DND-41 (cell line): Measurements from ENCODE around the gene OPALIN.

Experiments
- ATAC-seq: fragments of 200-7000 bp; cut with Tn5 transposase; 3 replicates; pipeline ENCODE4 v1.9.1; 2021; ENCODE audit warnings: low read depth; ENCODE audit not compliant: insufficient read depth
- DNase-seq: peaks from one replicate; pipeline ENCODE4 v3.0.0-alpha.2; 2020
- H2AFZ ChIP-seq: 2 replicates; pipeline ENCODE4 v1.6.0; 2012; ENCODE audit warnings: low read depth, low read length
- H3K27ac ChIP-seq: 2 replicates; pipeline ENCODE4 v1.5.1; 2012; ENCODE audit warnings: low read length, inconsistent platforms
- H3K27me3 ChIP-seq: fragments of 200-600 bp; sonication (generic); 2 replicates; pipeline ENCODE4 v1.6.0; 2012; ENCODE audit warnings: low read length, mild to moderate bottlenecking, inconsistent platforms; ENCODE audit not compliant: insufficient read depth, poor library complexity
- H3K36me3 ChIP-seq: 2 replicates; pipeline ENCODE4 v1.5.1; 2012; ENCODE audit warnings: low read length, inconsistent platforms; ENCODE audit not compliant: insufficient read depth
- H3K4me1 ChIP-seq: 2 replicates; pipeline ENCODE4 v1.5.1; 2012; ENCODE audit warnings: mild to moderate bottlenecking, low read length; ENCODE audit not compliant: insufficient read depth
- H3K4me2 ChIP-seq: 2 replicates; pipeline ENCODE4 v1.6.0; 2012; ENCODE audit warnings: mild to moderate bottlenecking, moderate library complexity, low read length, inconsistent platforms; ENCODE audit not compliant: insufficient read depth
- H3K4me3 ChIP-seq, 2 experiments: fragments of 200-600 bp in 1 of 2; shearing (Covaris generic) in 1 of 2; 2 replicates each; pipeline ENCODE4 v1.5.1; 2012 to 2016; ENCODE audit warnings: inconsistent platforms in 2 of 2, low read length in 2 of 2, mild to moderate bottlenecking in 2 of 2, low read depth in 1 of 2, moderate library complexity in 1 of 2
- H3K79me2 ChIP-seq: 2 replicates; pipeline ENCODE4 v1.6.0; 2012; ENCODE audit warnings: low read length, inconsistent platforms; ENCODE audit not compliant: insufficient read depth
- H3K9ac ChIP-seq: 2 replicates; pipeline ENCODE4 v1.6.0; 2012; ENCODE audit warnings: low read depth, mild to moderate bottlenecking, inconsistent platforms, low read length, moderate library complexity
- H3K9me3 ChIP-seq: 2 replicates; pipeline ENCODE4 v1.5.1; 2012; ENCODE audit warnings: low read length, moderate library complexity, mild to moderate bottlenecking, inconsistent platforms; ENCODE audit not compliant: insufficient read depth, severe bottlenecking
- H4K20me1 ChIP-seq: 2 replicates; pipeline ENCODE4 v1.6.0; 2012; ENCODE audit warnings: low read length; ENCODE audit not compliant: insufficient read depth
- EZH2 ChIP-seq: IDR thresholded peaks from 3 replicates; pipeline ENCODE4 v1.6.1; 2012; ENCODE audit warnings: borderline replicate concordance, low read depth, mild to moderate bottlenecking, moderate library complexity, low read length, inconsistent platforms; ENCODE audit not compliant: severe bottlenecking
- TF ChIP-seq, protein P1 (sequence below): IDR thresholded peaks from 2 replicates; pipeline ENCODE4 v1.5.1; 2012; ENCODE audit warnings: borderline replicate concordance, low read length, moderate library complexity, mild to moderate bottlenecking; ENCODE audit not compliant: poor library complexity, severe bottlenecking; ENCODE audit errors: extremely low read depth

Gene OPALIN

DNA sequence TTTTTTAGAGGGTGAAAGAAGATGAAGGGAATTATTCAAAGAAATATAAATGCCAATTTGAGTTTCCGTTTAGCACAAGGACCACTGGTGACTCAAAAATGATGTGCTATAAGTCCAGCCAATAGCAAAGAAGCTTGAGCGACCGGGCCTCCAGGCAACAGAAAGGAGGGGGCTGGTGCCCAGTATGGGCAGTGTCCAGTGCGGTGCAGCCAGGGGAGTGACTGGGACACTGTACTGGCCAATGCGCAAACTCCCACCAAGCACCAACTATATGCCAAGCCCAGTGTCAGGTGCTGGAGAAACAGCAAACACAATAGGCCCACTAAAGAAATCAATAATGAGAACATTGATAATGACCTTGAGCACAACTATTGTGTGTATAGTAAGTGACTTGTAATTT is 10.2 kb upstream of the OPALIN start:
- Histone ChIP-seq H3K27me3 (no peaks in the 10 kb centered on the region), H2AFZ (no peak overlapping the region), H4K20me1 (no peaks in the 10 kb centered on the region), H3K4me1 (no peaks in the 10 kb centered on the region), H3K4me3 (no peak overlapping the region), H3K9ac (no peak overlapping the region), H3K4me2 (no peak overlapping the region), H3K9me3 (no peaks in the 10 kb centered on the region), H3K79me2 (no peaks in the 10 kb centered on the region), H3K27ac (no peak overlapping the region), H3K36me3 (no peaks in the 10 kb centered on the region)
- DNase-seq (no peak), ATAC-seq (no peak)
- TF ChIP-seq, protein P1, sequence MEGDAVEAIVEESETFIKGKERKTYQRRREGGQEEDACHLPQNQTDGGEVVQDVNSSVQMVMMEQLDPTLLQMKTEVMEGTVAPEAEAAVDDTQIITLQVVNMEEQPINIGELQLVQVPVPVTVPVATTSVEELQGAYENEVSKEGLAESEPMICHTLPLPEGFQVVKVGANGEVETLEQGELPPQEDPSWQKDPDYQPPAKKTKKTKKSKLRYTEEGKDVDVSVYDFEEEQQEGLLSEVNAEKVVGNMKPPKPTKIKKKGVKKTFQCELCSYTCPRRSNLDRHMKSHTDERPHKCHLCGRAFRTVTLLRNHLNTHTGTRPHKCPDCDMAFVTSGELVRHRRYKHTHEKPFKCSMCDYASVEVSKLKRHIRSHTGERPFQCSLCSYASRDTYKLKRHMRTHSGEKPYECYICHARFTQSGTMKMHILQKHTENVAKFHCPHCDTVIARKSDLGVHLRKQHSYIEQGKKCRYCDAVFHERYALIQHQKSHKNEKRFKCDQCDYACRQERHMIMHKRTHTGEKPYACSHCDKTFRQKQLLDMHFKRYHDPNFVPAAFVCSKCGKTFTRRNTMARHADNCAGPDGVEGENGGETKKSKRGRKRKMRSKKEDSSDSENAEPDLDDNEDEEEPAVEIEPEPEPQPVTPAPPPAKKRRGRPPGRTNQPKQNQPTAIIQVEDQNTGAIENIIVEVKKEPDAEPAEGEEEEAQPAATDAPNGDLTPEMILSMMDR: no peak
- TF ChIP-seq EZH2: no peak

DNA sequence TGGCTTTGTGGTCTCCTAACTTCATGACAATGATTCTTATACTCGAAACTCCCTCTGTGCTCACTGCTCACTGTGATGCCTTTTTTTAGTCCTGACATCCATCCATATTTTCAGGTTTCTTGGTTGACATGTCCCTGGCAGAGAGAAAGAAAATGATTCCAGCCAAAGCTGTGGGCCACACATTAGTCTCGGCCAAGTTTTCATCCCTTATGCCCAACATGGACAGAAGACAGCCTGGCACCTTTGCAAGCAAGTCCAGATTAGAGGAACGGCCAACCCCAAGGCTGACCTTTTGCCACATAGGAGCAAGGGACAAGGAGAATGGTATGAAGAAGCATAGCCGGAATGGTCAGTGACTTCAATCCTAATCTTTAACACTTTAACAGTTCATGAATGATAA is 8.7 kb upstream of the OPALIN start:
- no peak overlapping the region for H3K4me2 ChIP-seq

DNA sequence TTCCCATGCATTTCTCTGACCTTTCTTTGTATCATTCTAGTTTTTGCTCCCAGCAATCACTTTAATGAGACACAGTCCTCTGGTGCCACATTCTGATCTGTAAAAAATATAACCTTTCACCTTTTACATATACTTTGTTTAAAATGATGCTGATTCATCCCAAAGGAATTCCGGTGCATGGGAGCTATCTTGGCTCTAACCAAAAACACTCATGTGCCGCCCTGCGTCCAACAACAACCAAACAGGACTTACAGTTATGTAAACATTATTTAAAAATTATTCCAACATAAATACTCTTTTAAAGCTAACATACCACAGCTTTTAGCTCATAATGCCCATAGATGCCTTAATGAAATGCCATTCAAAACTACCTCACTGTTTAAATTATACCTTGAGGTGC is 7.7 kb upstream of the OPALIN start:
- Histone ChIP-seq H4K20me1 (no peaks in the 10 kb centered on the region), H3K4me2 (no peak overlapping the region), H3K27ac (no peak overlapping the region), H3K79me2 (no peaks in the 10 kb centered on the region), H3K4me1 (no peaks in the 10 kb centered on the region), H3K27me3 (no peaks in the 10 kb centered on the region), H3K9me3 (no peaks in the 10 kb centered on the region), H2AFZ (no peak overlapping the region), H3K9ac (no peak overlapping the region), H3K36me3 (no peaks in the 10 kb centered on the region), H3K4me3 (no peak overlapping the region)
- no peak for ATAC-seq
- no peak for TF ChIP-seq EZH2
- TF ChIP-seq, protein P1: no peak
- no peak for DNase-seq

More for the DNA sequence above, 8.7 kb upstream of the OPALIN start:
- Histone ChIP-seq H3K79me2 (no peaks in the 10 kb centered on the region), H3K27me3 (no peaks in the 10 kb centered on the region), H3K36me3 (no peaks in the 10 kb centered on the region), H3K4me1 (no peaks in the 10 kb centered on the region), H3K27ac (no peak overlapping the region), H4K20me1 (no peaks in the 10 kb centered on the region), H2AFZ (no peak overlapping the region), H3K9ac (no peak overlapping the region), H3K9me3 (no peaks in the 10 kb centered on the region), H3K4me3 (no peak overlapping the region)
- ATAC-seq (no peak), DNase-seq (no peak)
- no peak for TF ChIP-seq EZH2
- TF ChIP-seq, protein P1: no peak

DNA sequence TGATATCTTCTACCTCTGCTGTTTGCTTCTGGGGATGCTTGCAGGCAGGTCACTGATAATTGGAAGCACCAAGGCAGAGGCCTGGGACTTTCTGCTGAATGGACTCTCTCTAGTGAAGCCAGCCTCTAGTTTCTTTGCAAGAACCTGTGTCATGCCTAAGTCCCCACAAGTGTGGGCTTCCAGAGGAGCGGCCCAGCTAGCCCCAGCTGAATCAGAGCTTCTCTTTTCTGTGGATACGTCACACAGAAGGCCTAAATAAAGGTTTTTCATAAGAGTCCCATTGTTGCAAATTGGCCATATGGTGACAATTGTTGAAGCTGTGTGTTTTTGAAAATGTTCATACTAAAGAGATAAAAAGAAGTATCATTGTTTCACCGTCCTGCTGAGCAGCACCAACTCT is 6.8 kb upstream of the OPALIN start:
- no peaks in the 10 kb centered on the region for H3K4me1 ChIP-seq
- no peaks in the 10 kb centered on the region for H4K20me1 ChIP-seq
- H3K4me3 ChIP-seq: no peak overlapping the region
- H3K79me2 ChIP-seq: no peaks in the 10 kb centered on the region
- no peak overlapping the region for H3K27ac ChIP-seq
- no peak for TF ChIP-seq EZH2
- TF ChIP-seq, protein P1: no peak
- H3K9me3 ChIP-seq: no peaks in the 10 kb centered on the region
- no peak overlapping the region for H3K4me2 ChIP-seq
- ATAC-seq (no peak), DNase-seq (no peak)
- no peak overlapping the region for H2AFZ ChIP-seq
- no peak overlapping the region for H3K9ac ChIP-seq
- no peaks in the 10 kb centered on the region for H3K27me3 ChIP-seq
- H3K36me3 ChIP-seq: no peaks in the 10 kb centered on the region
